Neutrophil (primary cell): ENCODE data around the gene CLCNKA.

Experiments
- H3K27ac ChIP-seq: fragments of 200-600 bp; sonication (generic); 2 replicates; pipeline ENCODE4 v1.5.1; 2016; ENCODE audit warnings: mild to moderate bottlenecking, moderate library complexity
- H3K27me3 ChIP-seq: fragments of 200-600 bp; sonication (generic); 2 replicates; pipeline ENCODE4 v1.6.0; 2016; ENCODE audit warnings: mild to moderate bottlenecking
- H3K36me3 ChIP-seq: fragments of 200-600 bp; sonication (generic); 2 replicates; pipeline ENCODE4 v1.5.1; 2017
- H3K4me1 ChIP-seq, 2 experiments: fragments of 200-600 bp in 1 of 2; sonication (generic) in 1 of 2; 1 replicate in 1 of 2; 2 replicates in 1 of 2; pipeline versions ENCODE4 v1.5.1 to v1.6.1; 2013 to 2016; ENCODE audit warnings: low read depth in 1 of 2, low read length in 1 of 2, mild to moderate bottlenecking in 1 of 2, moderate library complexity in 1 of 2; ENCODE audit not compliant: control insufficient read depth in 1 of 2, insufficient read depth in 1 of 2
- H3K4me3 ChIP-seq, 2 experiments: fragments of 200-600 bp in 1 of 2; sonication (generic) in 1 of 2; 1 replicate in 1 of 2; 2 replicates in 1 of 2; pipeline ENCODE4 v1.5.1; 2013 to 2016; ENCODE audit warnings: low read depth in 1 of 2, low read length in 1 of 2, mild to moderate bottlenecking in 1 of 2, moderate library complexity in 1 of 2
- H3K9me3 ChIP-seq: fragments of 200-600 bp; sonication (generic); 2 replicates; pipeline ENCODE4 v1.5.1; 2016
- CTCF ChIP-seq: fragments of 200-600 bp; sonication (generic); IDR thresholded peaks from 2 replicates; pipeline ENCODE4 v1.5.1; 2016; ENCODE audit warnings: antibody characterized with exemption

The CLCNKA gene

GRCh38 chr1:15988856-15989736 lies 32.7 kb upstream of the CLCNKA start:
- no peak overlapping the region for H3K27ac ChIP-seq
- H3K4me1 ChIP-seq: no peaks in the 10 kb centered on the region
- TF ChIP-seq CTCF: no peak
- no peaks in the 10 kb centered on the region for H3K9me3 ChIP-seq
- no peaks in the 10 kb centered on the region for H3K36me3 ChIP-seq
- no peaks in the 10 kb centered on the region for H3K27me3 ChIP-seq
- H3K4me3 ChIP-seq: no peak overlapping the region

DNA sequence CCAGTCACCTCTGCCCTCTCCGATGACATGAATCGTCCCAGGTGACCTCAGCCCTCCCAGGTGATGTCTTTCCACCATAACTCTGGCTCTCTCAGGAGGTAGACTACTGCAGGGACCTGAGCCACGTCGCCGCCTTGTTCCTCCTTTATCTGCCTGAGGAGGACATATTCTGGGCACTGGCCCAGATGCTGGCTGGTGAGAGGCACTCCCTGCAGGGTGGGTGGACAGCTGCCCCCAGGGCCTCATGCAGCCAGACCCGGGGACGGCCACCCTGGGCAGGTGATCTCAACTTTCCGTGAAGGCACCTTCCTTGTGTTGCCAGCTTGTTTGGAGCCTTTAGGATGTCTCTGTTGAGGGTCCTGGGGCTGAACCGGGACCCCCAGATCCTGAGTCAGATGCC lies 32.1 kb upstream of the CLCNKA start:
- no peak for TF ChIP-seq CTCF
- Histone ChIP-seq H3K9me3 (no peaks in the 10 kb centered on the region), H3K27me3 (no peaks in the 10 kb centered on the region), H3K27ac (no peak overlapping the region), H3K4me1 (no peaks in the 10 kb centered on the region), H3K4me3 (no peak overlapping the region), H3K36me3 (no peaks in the 10 kb centered on the region)

GRCh38 chr1:15991427-15992186 lies 30.2 kb upstream of the CLCNKA start:
- H3K27me3 ChIP-seq: no peaks in the 10 kb centered on the region
- H3K27ac ChIP-seq: no peak overlapping the region
- no peaks in the 10 kb centered on the region for H3K36me3 ChIP-seq
- H3K4me1 ChIP-seq: no peaks in the 10 kb centered on the region
- H3K4me3 ChIP-seq: no peak overlapping the region
- TF ChIP-seq CTCF: no peak
- H3K9me3 ChIP-seq: no peaks in the 10 kb centered on the region

- H3K4me1 ChIP-seq: no peaks in the 10 kb centered on the region
- H3K9me3 ChIP-seq: no peaks in the 10 kb centered on the region
- H3K36me3 ChIP-seq: no peaks in the 10 kb centered on the region
- TF ChIP-seq CTCF: no peak
- H3K4me3 ChIP-seq: no peak overlapping the region
- no peaks in the 10 kb centered on the region for H3K27me3 ChIP-seq
- no peak overlapping the region for H3K27ac ChIP-seq
Observed at GRCh38 chr1:15992187-15992553, 29.7 kb upstream of the CLCNKA start.

DNA sequence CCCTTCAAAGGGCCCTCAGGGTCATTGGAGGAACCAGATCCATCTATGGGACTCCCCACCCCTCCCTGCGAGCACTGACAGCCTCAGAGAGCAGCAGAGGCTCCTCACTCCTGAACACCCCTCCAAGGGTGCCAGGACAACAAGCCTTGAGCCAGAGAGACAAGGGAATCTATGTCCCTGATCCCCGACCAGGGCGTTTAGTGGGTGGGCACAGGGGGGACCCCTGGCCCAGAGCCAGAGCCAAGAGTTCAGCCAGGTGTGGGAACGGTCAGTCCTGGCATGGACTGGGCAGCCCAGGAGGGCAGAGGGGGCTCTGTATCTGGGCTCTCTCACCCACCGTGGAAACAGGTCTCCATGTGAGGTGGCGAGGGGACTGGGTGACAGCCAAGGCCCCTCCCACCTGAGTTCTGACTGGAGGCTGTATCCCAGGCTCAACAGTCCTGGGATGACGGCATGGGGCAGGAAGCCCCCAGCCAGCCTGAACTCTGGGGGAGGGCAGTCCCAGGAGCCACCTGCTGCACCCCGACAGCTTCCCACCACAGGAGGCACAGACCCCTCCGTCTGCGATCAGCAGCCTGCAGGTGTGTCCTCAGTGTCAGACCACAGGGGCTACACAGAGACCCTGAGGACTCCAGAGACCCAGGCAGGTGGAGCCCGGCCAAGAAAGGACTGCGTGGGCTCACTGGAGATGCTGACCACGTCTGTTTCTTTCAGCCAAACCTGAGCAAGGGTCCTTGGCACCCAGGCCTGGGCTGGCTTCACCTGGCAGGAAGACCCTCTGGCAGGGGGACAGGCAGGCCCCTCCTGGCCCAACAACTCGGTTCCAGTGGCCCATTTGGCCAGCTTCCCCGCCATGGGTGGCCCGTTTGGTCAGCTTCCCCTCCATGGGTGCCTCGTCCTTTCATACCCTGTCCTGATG lies 29.0 kb upstream of the CLCNKA start:
- Histone ChIP-seq H3K36me3 (no peaks in the 10 kb centered on the region), H3K9me3 (no peaks in the 10 kb centered on the region), H3K27me3 (no peaks in the 10 kb centered on the region), H3K4me3 (no peak overlapping the region), H3K4me1 (no peaks in the 10 kb centered on the region), H3K27ac (no peak overlapping the region)
- no peak for TF ChIP-seq CTCF
